Measurements from ENCODE around the gene FBN1.

FBN1 gene

GRCh38 chr15:48462688-48463087 is 182.8 kb downstream of the FBN1 start:
- DNase-seq = no peak

- no peak for DNase-seq
Measured at GRCh38 chr15:48459571-48460442, 185.7 kb downstream of the FBN1 start.

DNA sequence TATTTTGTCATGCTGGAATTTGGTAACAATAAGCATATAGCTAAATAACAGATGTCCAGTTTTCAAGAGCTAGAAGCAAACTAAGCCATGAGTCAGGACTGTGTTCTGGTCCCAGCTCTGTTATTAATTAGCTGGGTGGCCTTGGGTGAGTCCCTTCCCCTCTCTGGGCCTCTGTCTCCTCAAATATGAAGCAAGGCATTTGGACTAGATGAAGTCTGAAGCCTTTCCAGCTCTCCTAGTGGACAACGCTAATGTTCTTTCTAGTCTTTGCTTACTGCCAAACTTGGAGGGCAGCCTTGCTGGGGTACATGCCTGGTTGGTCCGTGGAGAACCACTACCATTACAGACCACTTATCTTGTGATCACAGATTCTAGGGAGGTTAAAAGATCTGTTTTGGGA is 186.6 kb downstream of the FBN1 start:
- no peak for DNase-seq

GRCh38 chr15:48456134-48456533 is 189.4 kb downstream of the FBN1 start:
- no peak for DNase-seq

- no peak for DNase-seq
Measured at GRCh38 chr15:48451736-48452135, 193.8 kb downstream of the FBN1 start.

DNA sequence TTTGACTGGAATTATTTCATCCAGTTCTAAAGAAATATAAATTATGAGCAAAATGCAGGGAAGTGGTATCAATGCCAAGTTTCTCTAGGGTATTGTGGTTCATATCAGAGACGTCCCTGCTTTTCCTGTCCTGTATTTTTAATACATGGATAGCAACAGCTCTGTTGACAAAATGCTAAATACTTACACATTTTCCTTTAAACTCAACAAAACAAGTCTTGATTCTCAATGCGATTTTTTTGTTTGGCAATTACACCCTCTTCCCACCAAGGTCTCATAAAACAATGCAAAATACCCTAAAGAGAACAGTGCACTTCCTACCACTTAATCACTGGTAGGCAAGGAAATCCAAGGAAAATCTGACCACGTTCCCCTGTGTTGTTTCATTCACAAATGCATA is 194.3 kb downstream of the FBN1 start:
- DNase-seq = no peak

- no peak for DNase-seq
Measured at GRCh38 chr15:48449734-48450133, 195.8 kb downstream of the FBN1 start.

DNA sequence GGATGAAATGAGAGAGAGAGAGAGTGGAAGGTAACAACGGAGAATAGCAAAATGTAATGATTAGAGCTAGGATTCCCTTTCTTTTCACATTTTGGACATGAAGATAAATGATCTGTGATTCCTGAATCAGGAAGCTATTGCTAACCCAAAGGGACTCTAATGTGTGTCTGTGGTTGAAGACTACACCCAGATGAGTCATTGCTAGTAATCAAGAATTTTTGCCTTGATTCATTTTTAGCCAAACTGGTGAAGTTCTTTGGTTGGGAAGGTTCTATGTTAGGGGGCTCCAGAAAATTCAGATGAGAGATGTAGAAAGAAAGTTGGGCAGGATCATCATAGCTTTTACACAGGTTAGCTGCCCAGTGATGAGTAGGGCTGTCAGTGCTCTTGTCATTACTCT is 197.9 kb downstream of the FBN1 start:
- DNase-seq = no peak

GRCh38 chr15:48447058-48447457 is 198.5 kb downstream of the FBN1 start:
- DNase-seq = no peak

- DNase-seq = no peak
Measured at GRCh38 chr15:48442011-48442410, 203.5 kb downstream of the FBN1 start.

GRCh38 chr15:48440084-48440483 is 205.4 kb downstream of the FBN1 start:
- no peak for DNase-seq

DNA sequence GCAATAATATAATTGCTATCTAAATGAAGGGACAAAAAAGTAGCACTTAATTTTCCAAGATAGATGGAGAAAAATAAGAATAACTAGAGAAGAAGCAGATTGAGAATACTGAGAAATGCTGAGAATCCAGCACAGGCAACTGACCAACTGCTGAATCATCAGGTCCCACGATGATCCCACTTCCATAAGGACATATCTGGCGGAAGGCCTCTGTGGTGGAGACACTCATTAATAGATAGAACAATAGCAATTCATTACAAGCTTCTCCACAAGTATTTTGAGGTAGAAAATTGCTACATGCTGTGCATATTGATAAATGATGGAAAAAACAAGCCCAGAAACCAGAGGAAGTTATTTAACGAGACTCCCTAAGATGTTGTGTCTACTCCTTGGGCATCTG is 208.3 kb downstream of the FBN1 start:
- no peak for DNase-seq

DNA sequence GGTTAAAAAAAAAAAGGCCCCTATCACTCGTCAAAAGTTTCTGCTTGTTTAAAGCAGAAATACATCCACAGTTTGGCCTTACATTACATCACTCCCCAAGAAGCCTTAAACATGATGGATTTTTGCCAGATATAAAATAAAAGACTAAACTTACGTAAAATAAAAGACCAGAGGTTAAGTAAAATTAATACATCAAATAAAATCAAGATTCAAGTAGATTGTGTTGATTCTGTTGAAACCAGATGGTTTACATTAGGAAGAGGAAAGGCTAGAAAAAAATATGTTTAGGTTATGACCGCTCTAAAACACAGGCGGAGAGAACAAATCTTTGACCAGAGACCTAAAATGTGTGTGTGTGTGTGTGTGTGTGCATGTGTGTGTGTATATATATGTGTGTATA is 210.2 kb downstream of the FBN1 start:
- DNase-seq = no peak

- DNase-seq = no peak
Measured at GRCh38 chr15:48433226-48433886, 212.2 kb downstream of the FBN1 start.

- no peak for DNase-seq
Measured at GRCh38 chr15:48432688-48433087, 212.8 kb downstream of the FBN1 start.

DNA sequence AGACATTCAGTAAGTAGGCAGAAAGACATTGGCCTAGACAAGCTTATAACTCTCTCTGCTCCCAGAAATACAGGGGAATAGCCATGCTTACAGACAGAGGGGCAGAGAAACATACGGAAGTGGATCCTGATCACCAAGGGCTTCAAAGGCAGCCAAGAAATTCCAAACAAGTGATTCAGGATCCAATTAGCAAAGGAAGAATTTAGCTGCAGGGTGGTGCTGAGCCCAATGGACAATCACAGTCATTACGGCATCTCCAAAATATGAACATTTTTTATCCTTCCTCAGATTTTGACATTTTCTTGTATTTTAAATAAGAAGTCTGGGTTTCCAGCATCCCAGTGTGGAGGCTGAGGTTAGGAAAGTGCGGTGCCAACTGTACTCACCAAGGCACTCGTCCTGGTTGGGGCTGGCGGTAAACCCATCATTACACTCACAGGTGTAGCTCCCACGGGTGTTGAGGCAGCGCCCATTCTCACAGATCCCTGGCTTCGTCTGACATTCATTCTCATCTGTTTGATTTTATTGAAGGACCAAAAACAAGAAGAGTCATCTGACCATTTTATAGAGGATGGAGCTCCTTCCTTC is 217.5 kb downstream of the FBN1 start:
- DNase-seq = no peak

GRCh38 chr15:48427479-48427878 is 218.0 kb downstream of the FBN1 start:
- DNase-seq = no peak

DNA sequence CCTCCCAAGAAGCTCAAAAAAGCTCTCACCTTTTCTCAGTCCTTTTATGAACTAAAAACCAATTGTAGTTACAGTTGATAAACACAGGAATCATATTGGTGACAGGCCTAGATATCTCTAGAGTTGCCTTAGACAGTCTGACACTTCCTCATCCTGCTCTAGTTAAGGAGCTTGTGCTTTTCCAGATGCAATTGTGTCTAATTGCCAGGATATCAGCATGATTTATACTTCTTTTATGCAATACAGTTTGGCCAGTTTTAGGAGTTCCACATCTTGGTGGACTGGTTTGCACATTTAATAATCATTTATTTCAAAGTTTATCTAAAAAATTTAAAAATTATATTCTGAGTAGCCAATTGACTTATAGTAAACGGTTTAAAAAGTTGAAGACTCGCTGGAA is 218.6 kb downstream of the FBN1 start:
- no peak for DNase-seq

GRCh38 chr15:48426044-48426443 is 219.5 kb downstream of the FBN1 start:
- DNase-seq = no peak

DNA sequence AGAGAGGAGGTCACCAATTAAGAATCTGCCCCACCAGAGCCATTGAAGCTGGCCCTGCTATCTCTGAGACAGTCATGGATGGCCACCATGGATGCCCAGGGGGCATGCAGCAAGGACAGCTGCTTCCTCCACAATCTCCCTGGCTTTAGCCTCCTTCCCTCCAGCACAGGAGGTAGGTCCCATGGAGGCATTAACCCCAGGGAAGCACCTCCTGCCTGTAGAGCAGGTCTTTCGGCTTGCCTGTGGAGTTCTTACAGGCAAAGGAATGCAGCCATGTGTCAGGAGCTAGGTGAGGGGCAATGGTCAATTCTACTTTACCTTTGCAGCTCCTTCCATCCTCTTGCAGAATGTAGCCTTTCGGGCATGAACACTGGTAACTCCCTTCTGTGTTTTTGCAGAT is 220.5 kb downstream of the FBN1 start:
- DNase-seq = no peak

DNA sequence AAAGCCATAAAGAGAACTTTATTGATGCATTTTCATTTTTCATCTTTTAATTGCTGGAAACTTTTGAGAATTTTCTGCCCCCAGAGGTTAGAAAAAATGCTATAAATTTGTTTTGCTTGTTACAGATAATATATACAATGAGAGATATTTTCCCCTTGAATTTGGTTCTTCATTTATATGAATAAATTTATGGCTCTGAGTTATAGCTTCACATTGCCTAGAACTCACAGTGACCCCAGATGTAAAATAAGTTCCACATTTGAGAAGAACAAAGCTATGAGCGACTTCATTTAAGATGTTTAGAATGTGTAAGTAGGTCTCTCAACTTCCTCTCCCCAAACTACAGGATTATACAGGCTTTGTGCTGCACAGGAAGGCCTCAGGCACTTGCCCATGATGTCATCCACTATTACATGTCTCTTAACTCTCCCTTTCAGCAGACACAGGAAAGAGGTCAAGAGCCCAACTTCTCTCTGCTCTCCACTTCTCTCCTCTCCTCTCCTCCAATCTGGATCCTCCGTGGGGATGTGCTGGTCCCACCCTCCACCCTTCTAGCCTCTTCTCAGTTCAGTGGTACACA is 221.5 kb downstream of the FBN1 start:
- no peak for DNase-seq

DNA sequence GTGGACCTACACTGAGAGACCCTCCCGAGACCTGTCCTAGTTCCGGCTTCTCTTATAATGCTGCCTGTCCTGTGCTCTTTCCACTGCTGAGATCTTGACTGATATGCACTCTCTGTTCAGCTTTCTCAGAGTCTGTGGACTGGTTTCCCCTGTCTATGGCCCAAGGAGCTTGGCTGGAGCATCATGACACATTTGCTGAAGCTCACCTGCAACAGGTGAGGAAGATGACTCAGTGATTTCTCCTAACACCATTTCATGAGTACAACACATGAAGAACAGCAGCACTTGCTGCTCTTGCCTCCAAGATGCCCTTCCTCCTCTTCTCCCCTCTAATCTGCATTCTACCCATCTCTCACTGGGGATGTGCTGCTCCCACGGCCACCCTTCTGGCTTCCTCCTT is 222.2 kb downstream of the FBN1 start:
- no peak for DNase-seq

GRCh38 chr15:48422401-48422800 is 223.1 kb downstream of the FBN1 start:
- DNase-seq = no peak

DNA sequence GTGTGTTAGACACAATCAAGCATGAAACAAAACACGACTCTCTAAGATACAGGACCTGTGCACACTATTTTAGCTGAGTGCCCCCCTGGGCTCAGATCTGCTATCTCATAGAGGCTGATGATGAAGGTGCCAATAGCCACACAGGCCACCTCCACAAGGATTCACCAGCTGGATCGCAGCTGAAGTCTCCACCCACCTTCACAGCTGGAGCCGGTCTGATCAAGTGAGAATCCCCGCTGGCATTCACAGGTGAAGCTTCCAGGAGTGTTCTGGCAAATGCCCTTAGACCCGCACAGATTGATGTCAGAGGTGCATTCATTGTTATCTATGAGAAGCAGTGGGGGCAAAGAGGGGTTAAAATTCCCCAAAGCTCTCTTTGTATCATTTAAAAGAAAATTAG is 224.1 kb downstream of the FBN1 start:
- no peak for DNase-seq
